H1 (cell line): Measurements from ENCODE around the gene STAT1. TPM values are rescaled to one million over a fixed set of nuclear protein-coding genes. Genes with fewer than 3 reads are reported as not detected.

Experiments
- CTCF ChIA-PET: fragments of 300-600 bp; sonication (Branson Sonifier 250); formaldehyde crosslinking; loops from one replicate; lab custom pipeline; 2021; ENCODE audit not compliant: partially characterized antibody; lab: Charles Lee
- POLR2A ChIA-PET: fragments of 300-600 bp; sonication (Branson Sonifier 250); formaldehyde crosslinking; loops from one replicate; lab custom pipeline; 2021; ENCODE audit warnings: inconsistent platforms; ENCODE audit not compliant: partially characterized antibody; lab: Charles Lee
- DNase-seq, 2 experiments: peaks; one replicate each; pipeline versions ENCODE4 v3.0.0 to v3.0.0-alpha.2; 2010 to 2022; ENCODE audit warnings: low spot score in 2 of 2, low read depth in 1 of 2, mixed read lengths in 1 of 2
- FAIRE-seq: peaks from 2 replicates; lab custom pipeline; 2011; peaks lifted over from hg19 to GRCh38; lab: Jason Lieb, UNC
- H2AFZ ChIP-seq: 2 replicates; pipeline ENCODE4 v1.8.1; 2012; ENCODE audit warnings: low read length, inconsistent platforms
- H2AK5ac ChIP-seq: 2 replicates; pipeline ENCODE4 v1.6.1; 2013; ENCODE audit warnings: low read depth, low read length
- H2BK120ac ChIP-seq: replicated peaks from 2 replicates; pipeline ENCODE3; 2013; ENCODE audit warnings: low read depth, low read length, inconsistent platforms
- H2BK12ac ChIP-seq: 2 replicates; pipeline ENCODE4 v1.6.1; 2013; ENCODE audit warnings: low read depth, low read length
- H2BK15ac ChIP-seq: 2 replicates; pipeline ENCODE4 v1.6.1; 2013; ENCODE audit warnings: low read length
- H2BK20ac ChIP-seq: 2 replicates; pipeline ENCODE4 v1.6.1; 2013; ENCODE audit warnings: low read length
- H2BK5ac ChIP-seq: 2 replicates; pipeline ENCODE4 v1.6.1; 2013; ENCODE audit warnings: low read depth, low read length
- H3K14ac ChIP-seq: 2 replicates; pipeline ENCODE4 v1.6.1; 2013; ENCODE audit warnings: inconsistent platforms; ENCODE audit not compliant: insufficient read length
- H3K18ac ChIP-seq: 2 replicates; pipeline ENCODE4 v1.6.1; 2013; ENCODE audit warnings: low read length; ENCODE audit errors: extremely low read depth
- H3K23ac ChIP-seq: 2 replicates; pipeline ENCODE4 v1.6.1; 2013; ENCODE audit warnings: inconsistent platforms; ENCODE audit not compliant: insufficient read length
- H3K23me2 ChIP-seq: 2 replicates; pipeline ENCODE4 v1.6.1; 2013; ENCODE audit warnings: low read depth, low read length
- H3K27ac ChIP-seq: 2 replicates; pipeline ENCODE4 v1.6.1; 2011; ENCODE audit warnings: low read depth, low read length, inconsistent platforms
- H3K27me3 ChIP-seq, 4 experiments: replicated peaks in 1 of 4; 1 replicate in 1 of 4; 2 replicates in 3 of 4; pipeline versions ENCODE4 v1.6.1 to v1.8.1; 2011 to 2013; ENCODE audit warnings: low read length in 3 of 4, mild to moderate bottlenecking in 3 of 4, inconsistent platforms in 2 of 4, mixed read lengths in 2 of 4, moderate library complexity in 1 of 4; ENCODE audit not compliant: control insufficient read depth in 3 of 4, insufficient read depth in 3 of 4; ENCODE audit errors: extremely low read depth in 1 of 4
- H3K36me3 ChIP-seq, 4 experiments: 2 replicates each; pipeline versions ENCODE4 v1.6.1 to v1.8.1; 2011 to 2013; ENCODE audit warnings: mild to moderate bottlenecking in 4 of 4, low read length in 3 of 4, moderate library complexity in 2 of 4, control low read depth in 1 of 4, inconsistent platforms in 1 of 4; ENCODE audit not compliant: insufficient read depth in 4 of 4, control insufficient read depth in 2 of 4
- H3K4ac ChIP-seq: replicated peaks from 2 replicates; pipeline ENCODE3; 2013; ENCODE audit warnings: low read length, low read depth, mixed read lengths, inconsistent platforms; ENCODE audit not compliant: insufficient read length
- H3K4me1 ChIP-seq, 4 experiments: replicated peaks in 1 of 4; 1 replicate in 1 of 4; 2 replicates in 3 of 4; pipeline versions ENCODE4 v1.6.1 to v1.8.1; 2011 to 2013; ENCODE audit warnings: low read length in 3 of 4, inconsistent platforms in 2 of 4, mixed read lengths in 1 of 4; ENCODE audit not compliant: insufficient read depth in 4 of 4, control insufficient read depth in 3 of 4
- H3K4me2 ChIP-seq, 2 experiments: 2 replicates each; pipeline versions ENCODE4 v1.6.1 to v1.8.1; 2011 to 2013; ENCODE audit warnings: low read depth in 2 of 2, low read length in 2 of 2, control low read depth in 1 of 2, inconsistent platforms in 1 of 2, mild to moderate bottlenecking in 1 of 2; ENCODE audit not compliant: insufficient read depth in 1 of 2
- H3K4me3 ChIP-seq, 4 experiments: fragments of 200-600, 300-600 bp in 1 of 4; sonication (generic), shearing (Covaris generic), sonication (Bioruptor Twin) in 1 of 4; 2 replicates each; pipeline versions ENCODE4 v1.5.1 to v1.8.1; 2011 to 2016; ENCODE audit warnings: low read length in 4 of 4, low read depth in 3 of 4, control low read depth in 2 of 4, inconsistent platforms in 2 of 4, mild to moderate bottlenecking in 2 of 4, mixed read lengths in 1 of 4, moderate library complexity in 1 of 4; ENCODE audit not compliant: insufficient read depth in 2 of 4; ENCODE audit errors: extremely low read depth in 1 of 4
- H3K56ac ChIP-seq: replicated peaks from 2 replicates; pipeline ENCODE3; 2013; ENCODE audit warnings: low read depth, mild to moderate bottlenecking, mixed read lengths, low read length, inconsistent platforms; ENCODE audit not compliant: insufficient read length
- H3K79me1 ChIP-seq: 2 replicates; pipeline ENCODE4 v1.6.1; 2013; ENCODE audit warnings: low read depth, low read length, control low read depth
- H3K79me2 ChIP-seq, 2 experiments: 2 replicates each; pipeline versions ENCODE4 v1.6.1 to v1.8.1; 2012 to 2013; ENCODE audit warnings: low read length in 2 of 2, mild to moderate bottlenecking in 2 of 2, inconsistent platforms in 1 of 2; ENCODE audit not compliant: insufficient read depth in 2 of 2, control insufficient read depth in 1 of 2
- H3K9ac ChIP-seq, 4 experiments: replicated peaks in 1 of 4; 1 replicate in 1 of 4; 2 replicates in 3 of 4; pipeline versions ENCODE4 v1.6.1 to v1.8.1; 2011 to 2013; ENCODE audit warnings: low read depth in 3 of 4, low read length in 3 of 4, control low read depth in 2 of 4, mild to moderate bottlenecking in 2 of 4, moderate library complexity in 2 of 4, inconsistent platforms in 1 of 4; ENCODE audit errors: extremely low read depth in 1 of 4
- H3K9me3 ChIP-seq, 2 experiments: 2 replicates each; pipeline versions ENCODE4 v1.6.1 to v1.8.1; 2012 to 2013; ENCODE audit warnings: mild to moderate bottlenecking in 2 of 2, moderate library complexity in 2 of 2, control low read depth in 1 of 2, inconsistent platforms in 1 of 2, low read depth in 1 of 2, low read length in 1 of 2, mixed read lengths in 1 of 2; ENCODE audit not compliant: insufficient read depth in 2 of 2
- H4K20me1 ChIP-seq, 2 experiments: replicated peaks in 1 of 2; 2 replicates each; pipeline versions ENCODE3 to v1.8.1; 2011 to 2013; ENCODE audit warnings: inconsistent platforms in 2 of 2, low read length in 2 of 2, mild to moderate bottlenecking in 1 of 2; ENCODE audit not compliant: insufficient read depth in 2 of 2, control insufficient read depth in 1 of 2
- H4K5ac ChIP-seq: 2 replicates; pipeline ENCODE4 v1.6.1; 2013; ENCODE audit warnings: low read length, low read depth, mixed read lengths, inconsistent platforms; ENCODE audit not compliant: insufficient read length
- H4K8ac ChIP-seq: 2 replicates; pipeline ENCODE4 v1.8.0; 2013; ENCODE audit warnings: mild to moderate bottlenecking, moderate library complexity, low read length, inconsistent platforms; ENCODE audit not compliant: insufficient read depth; ENCODE audit errors: extremely low read depth
- H4K91ac ChIP-seq: replicated peaks from 2 replicates; pipeline ENCODE3; 2013; ENCODE audit warnings: low read length, mixed read lengths, inconsistent platforms; ENCODE audit not compliant: insufficient read length
- BCL11A ChIP-seq, 2 experiments: IDR thresholded peaks; one replicate each; pipeline ENCODE4 v1.6.1; 2011; ENCODE audit warnings: low read depth in 2 of 2, low read length in 2 of 2, mild to moderate bottlenecking in 2 of 2
- CBX8 ChIP-seq: fragments of 300-800, 300-1000 bp; sonication (generic); IDR thresholded peaks from 2 replicates; pipeline ENCODE4 v1.7.1; 2016; ENCODE audit warnings: low read depth, low read length, borderline replicate concordance
- CHD1 ChIP-seq: IDR thresholded peaks from 2 replicates; pipeline ENCODE4 v1.6.1; 2012; ENCODE audit warnings: low read depth, low read length, improper control_type of control experiment
- CTCF ChIP-seq, 3 experiments: IDR thresholded peaks; 1 replicate in 2 of 3; 2 replicates in 1 of 3; pipeline versions ENCODE4 v1.5.1 to v1.6.1; 2011; ENCODE audit warnings: low read length in 3 of 3, mild to moderate bottlenecking in 3 of 3, inconsistent platforms in 2 of 3, low read depth in 1 of 3, moderate library complexity in 1 of 3; ENCODE audit not compliant: insufficient read depth in 1 of 3; ENCODE audit errors: control extremely low read depth in 1 of 3
- E2F6 ChIP-seq: IDR thresholded peaks from 2 replicates; pipeline ENCODE4 v1.6.1; 2012; ENCODE audit warnings: inconsistent platforms
- GABPA ChIP-seq: IDR thresholded peaks from 2 replicates; pipeline ENCODE4 v1.6.1; 2011; ENCODE audit warnings: mild to moderate bottlenecking, low read length, moderate library complexity, borderline replicate concordance; ENCODE audit not compliant: insufficient read depth
- JUN ChIP-seq: IDR thresholded peaks from 2 replicates; pipeline ENCODE4 v1.6.1; 2011; ENCODE audit warnings: low read depth, mild to moderate bottlenecking, improper control_type of control experiment, low read length
- RFX5 ChIP-seq: IDR thresholded peaks from 2 replicates; pipeline ENCODE4 v1.6.1; 2011; ENCODE audit warnings: low read depth, low read length, improper control_type of control experiment, borderline replicate concordance
- SIRT6 ChIP-seq: IDR thresholded peaks from one replicate; pipeline ENCODE4 v1.7.1; 2012; ENCODE audit warnings: low read length, inconsistent platforms
- TEAD4 ChIP-seq: IDR thresholded peaks from 2 replicates; pipeline ENCODE4 v1.6.1; 2012; ENCODE audit warnings: low read depth, low read length, inconsistent platforms, mixed read lengths
- WGBS, 2 experiments: shearing (Covaris generic) in 1 of 2; methylation state at CpG; one replicate each; pipeline versions ENCODE4 v1.1.6 to v1.1.7; 2013 to 2015; ENCODE audit warnings: low lambda C conversion rate in 2 of 2, mixed read lengths in 2 of 2, inconsistent platforms in 1 of 2, low coverage in 1 of 2, missing lambda C conversion rate in 1 of 2; ENCODE audit not compliant: insufficient replicate concordance in 2 of 2, insufficient coverage in 1 of 2, insufficient read length in 1 of 2; ENCODE audit errors: extremely low coverage in 1 of 2, missing lambda C conversion rate in 1 of 2; 5-methylcytosine and 5-hydroxymethylcytosine counted together
- polyA plus RNA-seq, 7 experiments: library from polyadenylated mRNA; depleted of rRNA in 3 of 7; stranded (reverse) in 5 of 7; unstranded in 2 of 7; fragments of >200 nt in 5 of 7; fragments of 200-250 nt in 2 of 7; gene quantifications; 1 replicate in 5 of 7; 2 replicates in 1 of 7; 4 replicates in 1 of 7; pipeline versions ENCODE4 v1.2.1 to v1.2.3, GENCODE V29; 2011 to 2013; ENCODE audit warnings: missing spikeins in 2 of 7, mixed read lengths in 2 of 7
- total RNA-seq: library from RNA; stranded (reverse); fragmentation: NEBNext Ultra II Directional; extraction: Animal tissue kit (Norgen Biotek cat#: 25700); gene quantifications from 2 replicates; pipeline ENCODE4 v1.2.1, GENCODE V29; 2021

Gene STAT1
- total and polyA plus RNA-seq, 2 of the 8 experiments (the other 6 are each of a cell fraction or from before 2014, with no cell fraction given) = 20.3 to 43.0 TPM

- POLR2A ChIA-PET = no interaction called here
- CTCF ChIA-PET = interaction anchor here (1.0 to 1.4 kb wide), 4 partner anchors 13 to 194 kb away, joined by 3 to 4 read pairs (median 3); no protein-coding TSS in a partner anchor
- Histone ChIP-seq H3K9me3 (no peaks in the 10 kb centered on the region), H4K5ac (no peak overlapping the region), H4K20me1 (no peaks in the 10 kb centered on the region), H3K79me1 (no peaks in the 10 kb centered on the region), H2BK12ac (no peak overlapping the region), H2AFZ (no peak overlapping the region), H3K9ac (no peak overlapping the region), H4K91ac (no peak overlapping the region), H3K4ac (no peak overlapping the region), H3K56ac (no peak overlapping the region), H3K23me2 (no peaks in the 10 kb centered on the region), H3K27ac (no peak overlapping the region), H2BK20ac (no peak overlapping the region), H3K36me3 (peaks cover 28 to 75% (median 73%) of the 10 kb centered on the region in 4 experiments), H2BK15ac (no peak overlapping the region), H3K27me3 (no peaks in the 10 kb centered on the region), H3K23ac (no peak overlapping the region), H3K14ac (no peak overlapping the region), H3K4me3 (no peak overlapping the region), H3K79me2 (no peaks in the 10 kb centered on the region), H2BK5ac (no peak overlapping the region), H2AK5ac (no peak overlapping the region), H4K8ac (no peak overlapping the region), H3K4me1 (no peaks in the 10 kb centered on the region), H3K4me2 (no peak overlapping the region), H3K18ac (no peak overlapping the region), H2BK120ac (no peak overlapping the region)
- 91% methylated on average over 12 of the region's 12 CpGs; no CpG with 5 or more reads in 1 of the 2 experiments for WGBS, 2 experiments
- no peak for FAIRE-seq
- no peak for DNase-seq
- TF ChIP-seq CTCF (IDR thresholded peaks at IDR 0.05; ENCODE audit: control extremely low read depth in 1 of 3, insufficient read depth in 1 of 3, low read depth in 1 of 3, low read length in 3 of 3) = no peak
- TF ChIP-seq JUN = no peak
- no peak for TF ChIP-seq CHD1
- no peak for TF ChIP-seq BCL11A (IDR thresholded peaks at IDR 0.05; ENCODE audit: low read depth in 2 of 2, low read length in 2 of 2)
- TF ChIP-seq TEAD4 = no peak
- no peak for TF ChIP-seq GABPA
- no peak for TF ChIP-seq CBX8
- TF ChIP-seq RFX5 = no peak
- no peak for TF ChIP-seq SIRT6
- no peak for TF ChIP-seq E2F6
Observed at GRCh38 chr2:190974629-190975361, 39.2 kb downstream of the STAT1 start.
